Activated CD8-positive, alpha-beta memory T cell treated with anti-CD3 and anti-CD28 coated beads for 1 hour (primary cell): Measurements from ENCODE around the gene EGF.

Source experiments
- DNase-seq, 2 donors: peaks; one replicate each; pipeline ENCODE4 v3.0.0-alpha.2; 2020; ENCODE audit warnings: low read depth in 1 of 2; ENCODE audit errors: extremely low read depth in 1 of 2

EGF gene

DNA sequence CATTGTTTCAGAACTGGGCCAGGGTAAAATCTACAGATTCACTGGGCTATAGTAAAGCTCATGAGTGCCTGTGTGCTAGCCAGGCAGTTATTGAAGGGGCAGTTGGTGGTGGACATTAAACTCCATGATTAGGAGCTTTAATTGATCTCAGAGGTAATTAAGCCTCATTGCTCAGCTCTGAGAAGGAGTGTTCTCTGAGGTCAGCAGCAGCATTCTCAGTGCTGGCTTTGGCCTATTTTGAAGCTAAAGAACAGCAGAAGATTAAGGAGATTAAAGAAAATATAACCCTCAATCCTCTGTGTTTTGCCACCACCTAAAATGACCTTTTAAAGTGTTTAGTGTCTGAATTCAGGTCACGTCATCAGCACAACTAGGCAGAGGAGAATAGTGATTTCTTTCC is 42.5 kb downstream of the EGF start:
- no peak for DNase-seq

DNA sequence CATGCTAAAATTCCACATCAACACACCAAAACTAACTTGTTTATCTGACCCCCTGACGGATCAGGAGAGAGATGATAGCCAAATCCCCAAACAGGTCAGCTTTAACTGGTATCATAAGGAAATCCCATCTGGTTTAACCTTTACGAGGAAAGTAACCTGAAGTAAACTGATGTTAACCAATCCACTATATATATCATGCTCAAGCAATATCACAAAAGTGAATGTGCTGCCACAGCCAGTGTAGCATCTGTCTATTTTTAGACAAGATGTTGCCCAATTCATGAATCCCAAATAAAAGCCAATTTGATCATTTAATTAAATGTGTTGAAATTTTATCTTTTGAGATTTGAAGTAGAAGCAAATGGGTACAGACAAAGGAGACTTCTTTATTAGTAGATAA is 44.5 kb downstream of the EGF start:
- no peak for DNase-seq

DNA sequence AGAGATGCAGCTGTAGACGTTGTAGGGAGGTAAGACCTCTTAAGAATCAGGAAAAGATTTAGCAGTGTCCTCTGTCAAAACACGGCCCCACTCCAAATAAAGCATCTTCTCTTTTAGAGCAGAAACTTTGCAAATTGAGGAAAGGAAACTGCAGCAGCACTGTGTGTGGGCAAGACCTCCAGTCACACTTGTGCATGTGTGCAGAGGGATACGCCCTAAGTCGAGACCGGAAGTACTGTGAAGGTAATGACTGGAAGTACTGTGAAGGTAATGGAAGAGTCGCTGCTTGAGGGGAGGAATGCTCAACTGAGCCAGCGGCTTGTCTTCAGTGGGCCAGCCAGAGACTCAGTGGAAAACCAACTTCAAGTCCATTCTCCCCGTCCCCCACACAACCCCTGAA is 46.5 kb downstream of the EGF start:
- no peak for DNase-seq

DNA sequence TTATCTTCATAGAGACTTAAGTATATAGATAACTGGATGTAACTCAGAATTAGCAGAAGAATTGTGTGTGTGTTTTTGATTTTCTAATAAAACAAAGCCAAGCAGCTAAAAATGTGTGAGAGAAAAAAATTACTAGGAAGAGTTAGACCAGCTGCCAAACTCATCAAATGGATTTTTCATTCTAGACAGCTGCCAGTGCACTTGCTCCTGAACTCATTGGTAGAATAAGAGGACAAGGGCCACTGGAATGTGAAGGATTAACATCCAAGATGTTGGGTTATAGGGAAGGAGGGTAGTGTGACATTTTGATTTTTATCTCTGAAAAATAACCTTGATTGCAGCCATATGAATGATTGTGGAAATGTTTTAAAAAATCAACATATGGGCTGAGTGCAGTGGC is 49.7 kb downstream of the EGF start:
- no peak for DNase-seq

DNA sequence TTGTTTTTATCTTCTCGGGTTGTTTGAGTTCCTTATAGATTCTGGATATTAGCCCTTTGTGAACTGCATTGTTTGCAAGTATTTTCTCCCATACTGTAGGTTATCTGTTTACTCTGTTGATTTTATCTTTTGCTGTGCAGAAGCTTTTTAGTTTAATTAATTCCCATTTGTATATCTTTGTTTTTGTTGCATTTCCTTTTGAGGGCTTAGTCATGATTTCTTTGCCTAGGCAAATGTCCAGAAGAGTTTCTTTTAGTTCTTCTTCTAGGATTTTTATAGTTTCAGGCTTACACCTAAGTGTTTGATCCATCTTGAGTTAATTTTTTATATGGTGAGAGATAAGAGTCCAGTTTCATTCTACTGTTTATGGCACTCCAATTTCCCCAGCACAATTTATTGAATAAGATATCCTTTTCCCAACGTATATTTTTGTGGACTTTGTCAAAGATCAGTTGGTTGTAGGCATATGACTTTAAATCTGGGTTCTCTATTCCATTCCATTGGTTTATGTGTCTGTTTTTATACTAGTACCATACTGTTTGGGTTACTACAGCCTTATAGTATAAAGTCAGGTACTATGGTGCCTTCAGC is 54.3 kb downstream of the EGF start:
- DNase-seq, result no peak

DNA sequence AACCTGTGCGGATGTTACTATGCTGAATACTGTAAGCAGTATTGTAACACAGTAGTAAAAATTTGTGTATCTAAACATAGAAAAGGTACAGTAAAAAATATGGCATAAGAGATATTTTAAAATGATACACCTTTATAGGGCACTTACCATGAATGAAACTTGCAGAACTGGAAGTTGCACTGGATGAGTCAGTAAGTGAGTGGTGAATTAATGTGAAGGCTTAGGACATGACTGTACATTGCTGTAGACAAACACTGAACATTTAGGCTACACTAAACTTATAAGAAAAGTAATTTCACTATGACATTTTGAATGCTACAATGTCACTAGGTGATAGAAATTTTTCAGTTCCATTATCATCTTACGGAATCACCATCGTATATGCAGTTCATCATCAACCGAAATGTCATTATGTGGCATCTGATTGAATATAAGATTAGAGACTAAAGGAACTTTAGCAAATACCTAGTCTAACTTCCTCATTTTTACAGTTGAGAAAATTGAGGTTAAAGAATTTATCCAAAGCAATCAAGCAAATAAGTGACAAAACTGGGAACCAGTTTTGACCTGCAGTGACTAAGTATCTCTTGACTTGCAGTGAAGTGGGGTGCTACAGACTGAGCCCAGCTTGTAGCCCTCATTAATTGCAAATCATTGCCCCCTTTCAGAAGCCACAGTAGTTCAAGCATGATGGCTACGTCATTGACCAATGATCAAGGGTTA is 55.3 kb downstream of the EGF start:
- DNase-seq, result no peak

DNA sequence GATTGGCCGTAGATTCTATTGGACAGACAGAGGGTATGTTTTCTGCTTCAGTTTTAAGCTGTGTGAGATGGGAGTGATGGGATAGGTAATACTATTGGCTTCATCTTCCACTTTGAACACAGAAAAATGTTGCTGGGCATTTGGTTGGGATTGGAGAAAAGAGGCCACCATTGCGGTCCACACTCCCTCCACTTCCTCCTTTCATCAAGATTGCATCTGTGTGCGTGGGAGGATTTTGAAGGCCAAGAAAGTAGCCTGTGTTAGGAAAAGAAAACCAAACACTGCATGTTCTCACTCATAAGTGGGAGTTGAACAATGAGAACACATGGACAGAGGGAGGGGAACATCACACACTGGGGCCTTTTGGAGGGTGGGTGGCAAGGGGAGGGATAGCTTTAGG is 56.4 kb downstream of the EGF start:
- DNase-seq, result no peak

DNA sequence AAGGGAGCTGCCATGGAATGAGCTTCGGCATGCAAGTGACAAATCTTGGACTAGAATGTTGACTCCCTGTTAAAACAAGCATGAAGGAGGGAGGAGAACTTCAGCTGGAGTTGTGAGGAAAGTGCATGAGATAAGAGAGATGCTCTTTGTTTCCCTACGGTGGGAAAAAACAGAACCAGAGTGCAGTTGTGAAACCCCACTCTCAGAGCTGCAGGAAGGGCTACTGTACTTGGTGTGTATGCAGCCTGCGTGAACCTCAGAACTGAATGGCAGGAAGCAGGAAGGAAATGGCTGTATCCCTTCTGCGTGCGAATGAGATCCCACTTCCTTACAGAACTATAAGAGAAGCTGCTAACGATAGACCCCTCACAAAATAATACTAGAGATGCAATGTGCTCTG is 57.2 kb downstream of the EGF start:
- DNase-seq, result no peak

DNA sequence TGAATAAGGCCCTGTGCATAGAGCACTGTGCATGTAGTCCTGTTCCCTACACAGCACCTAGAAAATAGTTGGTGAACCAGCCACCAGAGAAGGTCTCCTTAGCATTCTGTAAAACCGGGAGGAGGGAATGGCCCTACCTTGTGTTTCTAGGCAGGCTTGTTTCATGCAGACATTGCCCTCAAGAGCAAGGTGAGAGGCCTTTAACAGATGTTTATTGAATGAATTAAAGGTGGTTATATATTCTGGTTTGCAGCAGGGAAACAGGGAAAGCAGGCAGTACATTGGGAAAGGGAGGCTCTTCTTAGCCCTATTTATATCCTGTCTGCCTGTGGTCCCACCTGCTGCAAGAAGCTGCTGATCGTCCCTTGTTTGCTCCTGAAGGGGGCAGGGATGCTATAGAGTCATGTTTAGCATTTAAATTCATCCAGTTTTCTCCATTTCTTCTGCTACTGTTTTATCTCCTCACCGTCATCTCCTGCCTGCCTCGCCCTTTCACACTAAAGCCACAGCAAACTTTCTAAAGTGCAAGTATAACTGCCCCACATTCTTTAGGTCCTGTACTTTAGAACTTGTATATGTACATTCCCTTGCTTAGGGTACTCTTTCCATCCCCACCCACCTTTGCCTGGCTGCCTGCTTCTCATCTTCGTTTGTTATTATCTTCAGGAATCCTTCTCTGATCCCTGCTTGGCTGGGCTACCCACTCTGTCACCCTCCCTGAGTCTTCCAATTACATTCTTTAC is 60.3 kb downstream of the EGF start:
- no peak for DNase-seq

DNA sequence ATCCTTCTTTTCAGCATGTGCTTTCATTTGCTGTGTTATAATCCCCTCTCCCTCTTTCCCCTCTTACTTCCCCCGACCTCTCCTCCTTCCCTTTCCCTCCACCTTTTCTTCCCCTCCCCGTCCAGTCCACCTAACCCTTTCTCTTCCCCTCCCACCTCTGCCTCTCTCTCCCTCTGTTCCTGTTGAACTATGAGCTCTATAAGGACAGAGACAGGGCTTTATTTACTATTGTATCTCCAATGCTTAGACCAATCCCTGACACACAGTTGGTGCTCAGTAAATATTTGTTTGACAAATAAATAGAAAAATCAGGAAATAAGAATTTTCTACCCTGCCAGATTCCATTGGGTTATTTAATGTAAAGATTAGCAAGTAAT is 60.8 kb downstream of the EGF start:
- DNase-seq, result no peak

DNA sequence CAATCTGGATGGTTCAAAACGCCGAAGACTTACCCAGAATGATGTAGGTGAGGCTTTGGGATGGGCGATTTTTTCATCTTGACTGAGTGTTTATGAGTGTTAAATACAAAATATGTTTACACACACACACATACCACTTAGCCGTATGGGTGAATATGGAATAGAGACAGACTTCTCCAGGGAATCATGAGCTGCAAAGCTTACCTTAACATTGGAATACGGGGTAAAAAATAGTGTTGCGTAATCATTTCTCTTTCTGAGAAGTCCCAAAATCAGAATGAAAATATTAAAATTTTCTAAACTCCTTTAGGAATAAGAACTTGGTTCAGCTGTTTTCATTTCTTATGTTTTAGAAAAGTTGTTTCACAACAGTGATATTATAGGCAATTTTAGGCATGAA is 63.5 kb downstream of the EGF start:
- DNase-seq, result no peak

DNA sequence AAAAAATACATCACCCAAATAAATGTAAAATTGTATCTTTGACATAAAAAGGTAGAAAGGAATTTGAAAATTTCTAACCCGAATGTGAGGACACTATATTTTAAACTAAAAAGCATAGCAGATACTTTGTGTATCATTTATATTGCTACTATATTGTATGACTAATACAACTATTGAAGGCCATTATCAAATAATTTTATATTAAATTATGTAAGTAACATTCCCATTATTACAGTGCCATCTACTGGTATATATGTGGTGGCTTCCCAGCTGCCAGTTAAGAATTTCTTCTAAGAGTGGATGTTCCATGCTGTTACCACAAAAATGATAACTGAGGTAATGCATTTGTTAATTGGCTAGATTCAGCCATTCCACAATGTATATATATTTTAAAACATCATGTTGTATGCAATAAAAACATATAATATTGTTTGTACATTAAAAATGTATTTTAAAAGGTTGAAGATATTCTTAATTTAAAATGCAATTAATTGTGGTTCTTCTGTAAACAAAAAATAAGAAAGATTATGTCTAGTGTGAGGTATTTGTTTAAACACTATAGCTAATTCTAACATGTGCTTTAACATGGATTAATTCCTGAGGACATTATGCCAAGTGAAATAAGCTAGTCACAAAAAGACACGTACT is 65.3 kb downstream of the EGF start:
- DNase-seq, result no peak

DNA sequence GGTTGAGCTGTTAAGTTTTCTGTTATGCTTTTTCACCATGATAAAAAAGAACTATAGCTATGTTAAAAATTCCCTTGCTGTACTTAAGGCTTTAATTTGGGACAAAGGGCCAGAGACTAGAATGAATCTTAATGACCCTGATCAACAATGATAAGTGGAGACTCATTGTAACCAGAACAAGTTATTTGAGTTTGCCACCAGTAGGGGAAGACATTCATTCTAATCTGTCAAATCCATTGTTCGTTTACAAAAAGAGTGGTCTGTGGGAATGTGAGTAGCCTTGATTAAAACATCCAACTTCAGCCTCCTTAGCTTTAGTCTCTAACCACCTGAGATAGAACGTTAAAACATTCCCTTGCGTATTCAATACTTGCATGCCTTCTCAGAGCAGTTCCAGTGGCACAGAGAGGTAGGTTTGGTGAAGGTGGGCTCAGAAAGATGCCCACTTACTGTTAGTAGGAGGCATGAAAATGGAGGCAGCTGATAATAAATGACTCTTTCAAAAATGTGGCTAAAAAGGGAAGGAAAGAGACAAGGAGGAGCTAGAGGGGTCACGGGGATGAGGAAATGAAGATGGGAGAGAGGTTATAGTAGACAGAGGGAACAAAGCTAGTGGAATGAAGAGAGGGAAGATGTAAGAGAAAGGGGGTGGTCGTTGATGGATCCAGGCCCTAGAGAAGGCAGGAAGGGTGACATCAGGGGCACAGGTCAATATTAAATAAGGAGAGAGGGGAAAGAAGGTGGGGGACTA is 66.2 kb downstream of the EGF start:
- no peak for DNase-seq

DNA sequence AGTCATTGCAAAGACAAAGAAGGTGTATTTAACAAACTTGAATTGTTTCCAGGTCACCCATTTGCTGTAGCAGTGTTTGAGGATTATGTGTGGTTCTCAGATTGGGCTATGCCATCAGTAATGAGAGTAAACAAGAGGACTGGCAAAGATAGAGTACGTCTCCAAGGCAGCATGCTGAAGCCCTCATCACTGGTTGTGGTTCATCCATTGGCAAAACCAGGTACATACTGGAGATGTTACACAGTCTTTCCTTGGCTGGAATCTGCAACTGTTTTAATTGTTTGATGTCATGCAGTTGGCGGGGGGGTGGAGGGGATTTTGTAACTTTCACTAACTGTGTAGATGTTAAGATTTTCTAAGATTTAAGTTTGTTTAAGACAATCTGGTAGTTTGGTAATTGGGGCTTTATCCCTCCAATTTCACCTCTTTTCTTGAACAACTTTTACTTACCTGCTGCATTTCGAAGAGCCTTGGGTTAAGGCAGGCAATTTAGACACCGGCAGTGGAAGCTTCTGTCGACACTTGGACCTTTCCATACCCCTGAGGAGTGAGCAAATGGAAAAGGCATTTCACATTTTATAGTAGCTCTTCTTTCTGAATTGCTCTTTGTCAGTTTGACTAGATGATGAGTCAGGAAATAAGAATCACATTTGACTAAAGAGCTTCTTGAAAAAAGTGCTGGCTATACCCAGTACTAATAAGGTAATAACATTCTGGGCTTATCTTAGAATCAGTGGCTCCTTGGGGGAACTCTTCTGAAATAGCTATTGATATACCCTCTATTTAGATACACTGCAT is 67.4 kb downstream of the EGF start:
- DNase-seq, result no peak

DNA sequence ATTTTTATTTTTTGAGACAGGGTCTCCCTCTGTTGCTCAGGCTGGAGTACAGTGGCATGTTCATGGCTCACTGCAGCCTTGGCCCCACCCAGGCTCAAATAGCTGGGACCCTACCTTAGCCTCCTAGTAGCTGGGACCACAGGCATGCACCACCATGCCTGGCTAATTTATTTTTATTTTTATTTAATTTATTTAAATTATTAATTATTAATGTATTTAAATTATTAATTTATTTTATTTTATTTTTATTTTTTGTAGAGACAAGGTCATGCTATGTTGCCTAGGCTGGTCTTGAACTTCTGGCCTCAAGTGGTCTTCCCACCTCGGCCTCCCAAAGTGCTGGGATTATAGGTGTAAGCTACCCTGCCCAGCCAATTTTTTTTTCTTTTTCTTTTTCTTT is 69.3 kb downstream of the EGF start:
- DNase-seq, result no peak

DNA sequence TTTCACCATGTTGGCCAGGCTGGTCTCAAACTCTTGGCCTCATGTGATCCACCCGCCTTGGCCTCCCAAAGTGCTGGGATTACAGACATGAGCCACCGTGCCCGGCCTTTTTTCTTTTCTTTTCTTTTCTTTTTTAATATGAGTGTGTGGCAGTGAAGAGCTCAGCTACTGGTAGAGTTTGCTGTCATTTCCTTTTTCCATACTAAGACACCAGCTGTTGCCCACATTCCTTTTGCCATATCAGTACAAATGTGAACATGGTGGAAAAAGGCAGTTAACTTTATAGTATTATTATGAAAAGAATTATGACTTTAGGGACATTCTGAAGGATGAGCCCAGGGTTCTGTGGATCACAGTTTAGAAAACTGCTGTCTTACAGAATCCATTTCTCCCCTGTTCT is 69.8 kb downstream of the EGF start:
- no peak for DNase-seq

DNA sequence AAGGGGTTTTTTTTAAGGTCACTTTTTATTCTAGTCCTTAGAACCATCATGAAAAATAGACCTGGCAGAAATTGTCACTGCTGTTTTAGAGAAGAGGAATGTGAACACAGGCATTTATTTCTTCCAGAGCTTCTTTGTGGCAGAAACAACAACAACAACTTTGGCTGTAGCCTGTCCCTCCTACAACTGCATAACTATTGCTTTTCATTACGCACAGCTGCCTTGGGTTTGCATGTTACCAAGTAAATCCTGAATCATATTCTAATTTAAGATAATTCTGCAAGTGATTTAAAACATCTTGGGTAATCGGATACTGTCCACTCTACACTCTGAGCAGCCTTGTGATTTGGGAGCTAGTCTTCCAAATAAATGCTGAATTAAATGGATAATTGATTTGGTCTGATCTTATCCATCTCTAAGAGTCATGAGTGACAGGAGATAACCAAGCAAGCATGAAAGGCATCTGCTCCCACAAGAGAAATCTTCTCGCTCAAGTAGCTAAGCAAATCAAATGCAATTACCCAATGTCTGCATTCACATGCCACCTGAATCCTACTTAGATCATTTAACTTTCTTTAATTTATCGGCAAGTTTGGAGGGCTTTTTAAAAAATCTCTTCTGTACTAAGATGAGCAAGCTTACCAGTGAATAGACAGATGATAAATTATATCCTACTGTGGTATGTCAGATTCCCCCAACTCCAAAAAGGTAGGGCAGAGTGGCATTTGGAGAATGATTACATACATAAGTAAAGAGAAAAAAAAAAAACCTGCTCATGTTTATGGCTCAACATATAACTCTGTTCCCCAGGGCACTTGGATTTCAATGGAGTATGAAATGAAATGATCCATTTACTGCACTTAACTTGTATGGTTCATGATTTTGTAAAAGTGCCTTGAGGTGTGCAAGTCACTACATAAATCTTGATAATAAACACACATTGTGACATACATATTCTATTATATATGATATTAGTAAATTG is 73.6 kb downstream of the EGF start:
- no peak for DNase-seq

DNA sequence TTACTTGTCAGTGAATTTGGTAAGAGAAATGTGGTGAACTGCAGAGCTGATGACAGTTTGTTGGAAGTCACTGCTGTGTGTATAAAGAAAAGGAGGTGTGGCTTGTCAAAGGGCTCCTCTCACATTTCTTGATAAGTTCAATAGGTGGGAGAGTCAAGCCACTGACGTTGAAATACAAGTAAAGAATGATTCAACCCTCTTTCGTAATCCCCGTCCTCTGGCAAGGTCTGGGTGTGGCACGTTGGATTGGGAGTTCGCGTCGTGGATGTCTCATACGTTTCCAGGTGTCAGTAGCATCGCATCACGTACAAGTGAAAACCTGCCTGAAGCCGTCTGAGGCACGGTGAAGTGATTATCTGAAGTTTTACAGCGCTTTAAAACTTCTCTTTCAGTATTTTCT is 76.4 kb downstream of the EGF start:
- no peak for DNase-seq

DNA sequence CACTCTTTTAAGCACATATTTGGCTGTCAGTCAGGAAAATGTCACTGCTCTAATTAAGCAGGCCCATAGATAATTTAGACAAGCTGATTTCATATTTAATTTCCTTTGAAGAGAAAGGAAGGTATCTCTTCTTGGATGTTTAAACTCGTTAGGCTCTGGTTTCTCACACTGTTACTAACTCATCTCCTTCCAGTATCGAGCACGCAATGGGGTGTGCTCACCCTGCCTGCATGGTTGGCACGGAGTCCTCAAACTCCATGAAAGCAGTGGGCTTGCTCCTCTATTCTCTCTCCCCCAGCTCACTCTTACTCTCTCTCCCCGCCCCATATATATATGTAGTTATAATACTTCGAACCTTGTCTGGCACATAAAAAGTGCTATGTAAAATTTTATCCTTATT is 76.9 kb downstream of the EGF start:
- DNase-seq, result no peak
